HCT116 (cell line): ENCODE measurements around the gene BPIFA1.

Source experiments
- EZH2phosphoT487 ChIP-seq: fragments of 200-600 bp; IDR thresholded peaks from 2 replicates; pipeline ENCODE4 v1.6.1; 2018; ENCODE audit warnings: antibody characterized with exemption, borderline replicate concordance
- POLR2A ChIP-seq: IDR thresholded peaks from 2 replicates; pipeline ENCODE4 v1.7.0; 2011; ENCODE audit warnings: borderline replicate concordance; ENCODE audit not compliant: insufficient read depth, insufficient read length; ENCODE audit errors: extremely low read depth

DNA sequence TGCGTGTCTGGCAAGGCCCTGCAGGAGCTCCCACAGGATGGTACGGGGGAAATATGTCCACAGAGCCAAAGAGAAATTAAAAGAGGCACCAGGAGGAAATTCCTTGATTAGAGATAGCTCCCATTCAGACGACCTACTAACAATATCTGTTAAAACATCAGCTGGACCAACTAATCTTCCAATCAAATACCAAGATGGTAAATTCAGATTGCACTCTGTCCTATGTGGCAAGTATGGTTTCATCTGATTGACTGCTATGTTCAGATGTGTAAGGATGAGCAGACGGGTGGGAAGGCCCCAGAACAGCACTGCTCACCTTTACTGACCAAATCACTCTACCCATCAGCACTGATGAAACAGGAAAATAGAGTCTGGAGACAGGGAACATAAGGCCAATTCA, 48.3 kb upstream of the BPIFA1 start:
- no peak for TF ChIP-seq EZH2phosphoT487
- TF ChIP-seq POLR2A, result no peak
